H1 (cell line): ENCODE results near the gene GGA1. TPM values are rescaled to one million over a fixed set of nuclear protein-coding genes. Genes with fewer than 3 reads are reported as not detected.

Source experiments
- ASH2L ChIP-seq: fragments of 200-600, 300-600 bp; sonication (generic); IDR thresholded peaks from one replicate; pipeline ENCODE4 v1.7.1; 2017; ENCODE audit warnings: low read length
- ATF3 ChIP-seq: IDR thresholded peaks from 2 replicates; pipeline ENCODE4 v1.6.1; 2011; ENCODE audit warnings: low read depth, mild to moderate bottlenecking, low read length; ENCODE audit not compliant: insufficient read depth
- BACH1 ChIP-seq: IDR thresholded peaks from 2 replicates; pipeline ENCODE4 v1.6.1; 2012; ENCODE audit warnings: low read length, improper control_type of control experiment
- BRCA1 ChIP-seq: IDR thresholded peaks from 2 replicates; pipeline ENCODE4 v1.6.1; 2012; ENCODE audit warnings: low read depth, low read length, improper control_type of control experiment
- CBX8 ChIP-seq: fragments of 300-800, 300-1000 bp; sonication (generic); IDR thresholded peaks from 2 replicates; pipeline ENCODE4 v1.7.1; 2016; ENCODE audit warnings: low read depth, low read length, borderline replicate concordance
- CREB1 ChIP-seq: IDR thresholded peaks from 2 replicates; pipeline ENCODE4 v1.6.1; 2012; ENCODE audit warnings: inconsistent platforms
- EP300 ChIP-seq, 2 experiments: IDR thresholded peaks; 1 replicate in 1 of 2; 2 replicates in 1 of 2; pipeline ENCODE4 v1.6.1; 2011 to 2012; ENCODE audit warnings: low read depth in 2 of 2, low read length in 2 of 2, mild to moderate bottlenecking in 2 of 2, borderline replicate concordance in 1 of 2, inconsistent platforms in 1 of 2, moderate library complexity in 1 of 2
- EZH2 ChIP-seq: fragments of 200-600 bp; sonication (generic); IDR thresholded peaks from 2 replicates; pipeline ENCODE4 v1.7.1; 2012; ENCODE audit warnings: low read depth, mild to moderate bottlenecking, moderate library complexity, low read length, inconsistent platforms; ENCODE audit not compliant: severe bottlenecking
- FOSL1 ChIP-seq: IDR thresholded peaks from 2 replicates; pipeline ENCODE4 v1.6.1; 2011; ENCODE audit warnings: mild to moderate bottlenecking, low read depth, low read length, moderate library complexity; ENCODE audit not compliant: insufficient read depth
- HDAC2 ChIP-seq, 2 experiments: fragments of 300-600 bp in 1 of 2; sonication (generic) in 1 of 2; IDR thresholded peaks; 2 replicates each; pipeline ENCODE4 v1.6.1; 2011 to 2012; ENCODE audit warnings: low read depth in 2 of 2, low read length in 2 of 2, mild to moderate bottlenecking in 2 of 2, moderate library complexity in 2 of 2, borderline replicate concordance in 1 of 2, inconsistent platforms in 1 of 2
- HDAC6 ChIP-seq: IDR thresholded peaks from one replicate; pipeline ENCODE4 v1.7.1; 2012; ENCODE audit warnings: low read depth, mild to moderate bottlenecking, inconsistent platforms, low read length, moderate library complexity
- JUND ChIP-seq: IDR thresholded peaks from 2 replicates; pipeline ENCODE4 v1.6.1; 2011; ENCODE audit warnings: mild to moderate bottlenecking, improper control_type of control experiment, low read length
- KDM1A ChIP-seq: fragments of 200-600, 300-600 bp; sonication (generic); IDR thresholded peaks from 2 replicates; pipeline ENCODE4 v1.7.1; 2016; ENCODE audit warnings: mild to moderate bottlenecking, low read length, borderline replicate concordance
- KDM4A ChIP-seq: IDR thresholded peaks from one replicate; pipeline ENCODE4 v1.7.1; 2012; ENCODE audit warnings: low read depth, mild to moderate bottlenecking, moderate library complexity, low read length, inconsistent platforms; ENCODE audit not compliant: severe bottlenecking
- MAX ChIP-seq: IDR thresholded peaks from 2 replicates; pipeline ENCODE4 v1.6.1; 2012; ENCODE audit warnings: inconsistent platforms
- POLR2A ChIP-seq, 2 experiments: IDR thresholded peaks; 1 replicate in 1 of 2; 2 replicates in 1 of 2; pipeline ENCODE4 v1.6.1; 2011; ENCODE audit warnings: low read depth in 2 of 2, low read length in 2 of 2, mild to moderate bottlenecking in 2 of 2; ENCODE audit errors: control extremely low read depth in 1 of 2
- RBBP5 ChIP-seq: IDR thresholded peaks from 2 replicates; pipeline ENCODE4 v1.7.1; 2012; ENCODE audit warnings: low read depth, mild to moderate bottlenecking, inconsistent platforms, low read length, moderate library complexity, borderline replicate concordance
- RNF2 ChIP-seq: fragments of 200-900, 300-1000 bp; sonication (generic); IDR thresholded peaks from 2 replicates; pipeline ENCODE4 v1.7.1; 2016; ENCODE audit warnings: borderline replicate concordance, low read depth, mild to moderate bottlenecking, antibody characterized with exemption, low read length; ENCODE audit not compliant: poor library complexity, severe bottlenecking; ENCODE audit errors: missing control alignments
- RXRA ChIP-seq: IDR thresholded peaks from 2 replicates; pipeline ENCODE4 v1.6.1; 2011; ENCODE audit warnings: low read depth, mild to moderate bottlenecking, low read length, moderate library complexity; ENCODE audit not compliant: insufficient read depth
- SIN3A ChIP-seq, 2 experiments: IDR thresholded peaks in 1 of 2; conservative IDR thresholded peaks in 1 of 2; 2 replicates each; pipeline ENCODE4 v1.6.1; 2011 to 2012; ENCODE audit warnings: low read length in 2 of 2, improper control_type of control experiment in 1 of 2, low read depth in 1 of 2, mild to moderate bottlenecking in 1 of 2
- TBP ChIP-seq: IDR thresholded peaks from 2 replicates; pipeline ENCODE4 v1.6.1; 2011; ENCODE audit warnings: low read depth, low read length, improper control_type of control experiment
- YY1 ChIP-seq: IDR thresholded peaks from 2 replicates; pipeline ENCODE4 v1.6.1; 2011; ENCODE audit warnings: low read depth, mild to moderate bottlenecking, low read length
- polyA plus RNA-seq, 7 experiments: library from polyadenylated mRNA; depleted of rRNA in 3 of 7; stranded (reverse) in 5 of 7; unstranded in 2 of 7; fragments of >200 nt in 5 of 7; fragments of 200-250 nt in 2 of 7; gene quantifications; 1 replicate in 5 of 7; 2 replicates in 1 of 7; 4 replicates in 1 of 7; pipeline versions ENCODE4 v1.2.1 to v1.2.3, GENCODE V29; 2011 to 2013; ENCODE audit warnings: missing spikeins in 2 of 7, mixed read lengths in 2 of 7
- total RNA-seq: library from RNA; stranded (reverse); fragmentation: NEBNext Ultra II Directional; extraction: Animal tissue kit (Norgen Biotek cat#: 25700); gene quantifications from 2 replicates; pipeline ENCODE4 v1.2.1, GENCODE V29; 2021

The GGA1 gene
- total and polyA plus RNA-seq, 2 of the 8 experiments (the other 6 are each of a cell fraction or from before 2014, with no cell fraction given), result 49.3 to 57.2 TPM

GRCh38 chr22:37676736-37677492, 68.3 kb downstream of the GGA1 start (continued):
- TF ChIP-seq KDM4A (peak; percentile 39), RXRA (no peak), SIN3A (conservative IDR thresholded peaks at IDR 0.05 in 1 of 2, IDR thresholded peaks at IDR 0.05 in 1 of 2; ENCODE audit: low read depth in 1 of 2, low read length in 2 of 2) (peak in 1 of 2 experiments; percentile 45; a peak in 1 of 4 replicates), BACH1 (no peak), FOSL1 (no peak), POLR2A (IDR thresholded peaks at IDR 0.05; ENCODE audit: control extremely low read depth in 1 of 2, low read depth in 2 of 2, low read length in 2 of 2) (peak in 1 of 2 experiments; percentile 26; a peak in 1 of 3 replicates), TBP (no peak), BRCA1 (no peak), MAX (peak; percentile 99), JUND (peak; percentile 78), RNF2 (no peak), CREB1 (peak; percentile 68; the same call in 1 of the 2 replicates), EZH2 (no peak), ASH2L (peak; percentile 68), HDAC6 (no peak), ATF3 (no peak), EP300 (IDR thresholded peaks at IDR 0.05; ENCODE audit: borderline replicate concordance in 1 of 2, low read depth in 2 of 2, low read length in 2 of 2) (0 out of 3 replicates have a peak, but pooled peaks of 1 of the 2 experiments have one; percentile 27), HDAC2 (IDR thresholded peaks at IDR 0.05; ENCODE audit: borderline replicate concordance in 1 of 2, low read depth in 2 of 2, low read length in 2 of 2) (0 out of 4 replicates have a peak, but pooled peaks of 1 of the 2 experiments have one; percentile 51), YY1 (no peak), CBX8 (no peak), KDM1A (peak; percentile 34; the same call in 1 of the 2 replicates), RBBP5 (no peak; the same call in 1 of the 2 replicates)
